Parathyroid adenoma (tissue), 2 donors: ENCODE data around the gene TEF.
A peak's percentile ranks its signal among the peaks of the same experiment; 100 is the strongest.

ENCODE experiments used
- H2AFZ ChIP-seq: fragments of 300-600 bp; sonication (generic); one replicate; pipeline ENCODE4 v1.7.0; 2017; ENCODE audit warnings: antibody characterized with exemption, mild to moderate bottlenecking
- H3K27ac ChIP-seq: fragments of 300-600 bp; sonication (generic); one replicate; pipeline ENCODE4 v1.7.0; 2017
- H3K27me3 ChIP-seq: fragments of 300-600 bp; sonication (generic); one replicate; pipeline ENCODE4 v1.7.0; 2017; ENCODE audit warnings: low read length; ENCODE audit not compliant: control insufficient read depth, insufficient read depth
- H3K36me3 ChIP-seq: fragments of 300-600 bp; sonication (generic); one replicate; pipeline ENCODE4 v1.7.0; 2017; ENCODE audit warnings: low read length; ENCODE audit not compliant: control insufficient read depth, insufficient read depth
- H3K4me1 ChIP-seq: fragments of 300-600 bp; sonication (generic); one replicate; pipeline ENCODE4 v1.7.0; 2017; ENCODE audit warnings: control low read depth
- H3K4me2 ChIP-seq: fragments of 300-600 bp; sonication (generic); one replicate; pipeline ENCODE4 v1.7.0; 2017; ENCODE audit warnings: low read length
- H3K4me3 ChIP-seq: fragments of 300-600 bp; sonication (generic); one replicate; pipeline ENCODE4 v1.7.0; 2017; ENCODE audit warnings: low read depth, low read length
- H3K79me2 ChIP-seq: fragments of 300-600 bp; sonication (generic); one replicate; pipeline ENCODE4 v1.7.0; 2017; ENCODE audit warnings: control low read depth
- H3K9ac ChIP-seq: fragments of 300-600 bp; sonication (generic); one replicate; pipeline ENCODE4 v1.7.0; 2017; ENCODE audit warnings: mild to moderate bottlenecking
- H3K9me3 ChIP-seq: fragments of 300-600 bp; sonication (generic); one replicate; pipeline ENCODE4 v1.7.0; 2017; ENCODE audit warnings: low read length; ENCODE audit not compliant: control insufficient read depth
- CTCF ChIP-seq: fragments of 300-600 bp; sonication (generic); IDR thresholded peaks from one replicate; pipeline ENCODE4 v1.7.0; 2017; ENCODE audit warnings: antibody characterized with exemption, mild to moderate bottlenecking
- donor health status: primary hyperparathyroidism.

TEF gene

GRCh38 chr22:41364233-41364632 is 17.5 kb upstream of the TEF start:
- Histone ChIP-seq H3K27ac (no peak overlapping the region), H3K36me3 (no peaks in the 10 kb centered on the region), H3K9ac (no peak overlapping the region), H3K27me3 (no peaks in the 10 kb centered on the region), H3K4me3 (no peak overlapping the region), H3K79me2 (no peaks in the 10 kb centered on the region), H3K4me2 (no peak overlapping the region), H3K9me3 (no peaks in the 10 kb centered on the region), H3K4me1 (peaks cover 12% of the 10 kb centered on the region), H2AFZ (no peak overlapping the region)
- no peak for TF ChIP-seq CTCF

- no peaks in the 10 kb centered on the region for H3K36me3 ChIP-seq
- H3K79me2 ChIP-seq: no peaks in the 10 kb centered on the region
- H2AFZ ChIP-seq: no peak overlapping the region
- peaks cover 12% of the 10 kb centered on the region for H3K4me1 ChIP-seq
- H3K27ac ChIP-seq: no peak overlapping the region
- no peaks in the 10 kb centered on the region for H3K27me3 ChIP-seq
- H3K9me3 ChIP-seq: no peaks in the 10 kb centered on the region
- no peak overlapping the region for H3K4me3 ChIP-seq
- no peak for TF ChIP-seq CTCF
- H3K9ac ChIP-seq: no peak overlapping the region
- H3K4me2 ChIP-seq: no peak overlapping the region
These were observed 16.8 kb upstream of the TEF start for GRCh38 chr22:41364955-41365354.

- Histone ChIP-seq H3K4me3 (no peak overlapping the region), H3K27ac (no peak overlapping the region), H3K9ac (no peak overlapping the region)
These were observed 16.3 kb upstream of the TEF start for GRCh38 chr22:41365425-41365824.

GRCh38 chr22:41366323-41367029 is 15.3 kb upstream of the TEF start:
- Histone ChIP-seq H2AFZ (peak overlapping the region; percentile 90), H3K9me3 (no peaks in the 10 kb centered on the region), H3K4me2 (peak overlapping the region; percentile 80), H3K27me3 (no peaks in the 10 kb centered on the region), H3K4me1 (peaks cover 12% of the 10 kb centered on the region), H3K4me3 (peak overlapping the region; percentile 55), H3K79me2 (no peaks in the 10 kb centered on the region), H3K36me3 (no peaks in the 10 kb centered on the region), H3K9ac (no peak overlapping the region), H3K27ac (peak overlapping the region; percentile 77)
- TF ChIP-seq CTCF: no peak

More at GRCh38 chr22:41365425-41365824, 16.3 kb upstream of the TEF start:
- Histone ChIP-seq H2AFZ (no peak overlapping the region), H3K27me3 (no peaks in the 10 kb centered on the region), H3K79me2 (no peaks in the 10 kb centered on the region), H3K9me3 (no peaks in the 10 kb centered on the region), H3K4me1 (peaks cover 12% of the 10 kb centered on the region), H3K4me2 (no peak overlapping the region), H3K36me3 (no peaks in the 10 kb centered on the region)
- TF ChIP-seq CTCF: no peak
